HG03159 (cell line): Measurements from ENCODE around the gene CDC14A.
"Not testable (repeated sequence)": the region's sequence is repeated elsewhere in the genome, so short reads cannot be mapped to it uniquely, and the experiment has no call there.

ENCODE experiments used
- ATAC-seq: cut with Tn5 transposase; IDR thresholded peaks from one replicate; pipeline ENCODE4 v1.9.1; 2021; ENCODE audit warnings: mild to moderate bottlenecking, moderate library complexity; ENCODE audit not compliant: unreplicated experiment

CDC14A gene

DNA sequence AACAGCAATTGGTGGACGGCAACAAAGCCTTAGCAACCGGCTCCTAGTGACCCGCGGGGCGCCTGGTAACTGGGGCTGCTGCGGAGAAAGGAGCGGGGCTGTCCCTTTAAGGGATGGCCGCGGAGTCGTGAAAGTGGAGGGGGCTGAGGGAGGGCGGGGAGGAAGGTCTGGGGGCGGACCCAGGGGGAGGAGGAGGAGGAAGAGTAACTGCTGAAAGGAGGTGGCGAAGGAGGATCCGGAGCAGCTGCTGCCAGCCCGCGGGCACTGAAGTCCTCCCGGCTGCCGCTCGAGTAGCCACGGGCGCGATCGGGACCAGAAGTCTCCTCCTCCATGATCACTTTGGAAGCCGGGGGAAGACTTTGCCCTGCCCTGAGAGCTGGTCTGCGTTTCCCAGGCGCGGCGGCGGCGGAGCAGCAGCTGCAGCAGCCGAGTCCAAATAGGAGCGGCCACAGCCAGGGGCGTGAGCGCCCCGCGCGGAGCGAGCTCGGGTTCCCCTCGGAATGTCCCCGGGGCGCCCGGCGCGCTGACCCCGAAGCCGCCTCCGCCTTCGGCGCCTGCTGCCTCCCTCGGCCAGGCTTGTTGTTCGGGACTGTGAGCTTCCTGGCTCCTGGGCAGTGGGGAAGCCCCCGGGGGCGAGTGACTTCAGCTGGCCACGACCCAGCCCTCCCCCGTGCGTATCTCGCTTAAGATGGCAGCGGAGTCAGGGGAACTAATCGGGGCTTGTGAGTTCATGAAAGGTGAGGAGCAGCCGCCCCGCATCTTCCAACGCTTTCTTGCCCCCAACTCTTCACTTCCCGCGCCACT is at the start of gene CDC14A:
CDC14A (plus strand) TSS at position 240 of the 804 bp plus-strand sequence; CDS start at position 689, 449 bp downstream.
- ATAC-seq, result peak; percentile 63

GRCh38 chr1:100302739-100303138 is 49.6 kb upstream of the CDC14A start:
- no peak for ATAC-seq

DNA sequence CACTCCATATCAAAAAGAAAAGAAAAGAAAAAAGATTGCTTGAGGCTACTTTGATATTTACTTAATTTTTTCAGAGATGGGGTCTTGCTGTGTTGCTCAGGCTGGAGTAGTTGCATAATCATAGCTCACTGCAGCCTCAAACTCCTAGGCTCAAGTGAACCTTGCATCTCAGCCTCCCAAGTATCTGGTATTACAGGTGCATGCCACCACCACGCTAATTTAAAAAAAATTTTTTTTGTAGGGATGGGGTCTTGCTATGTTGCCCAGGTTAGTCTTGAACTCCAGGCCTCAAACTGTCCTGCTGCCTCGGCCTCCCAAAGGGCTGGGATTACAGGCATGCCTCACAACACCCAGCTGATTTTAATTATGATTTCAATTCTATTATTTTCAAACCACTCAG is 48.1 kb upstream of the CDC14A start:
- ATAC-seq, result no peak

GRCh38 chr1:100304921-100305320 is 47.4 kb upstream of the CDC14A start:
- ATAC-seq, result no peak

- ATAC-seq, result no peak
Observed at GRCh38 chr1:100305954-100306353, 46.4 kb upstream of the CDC14A start.

DNA sequence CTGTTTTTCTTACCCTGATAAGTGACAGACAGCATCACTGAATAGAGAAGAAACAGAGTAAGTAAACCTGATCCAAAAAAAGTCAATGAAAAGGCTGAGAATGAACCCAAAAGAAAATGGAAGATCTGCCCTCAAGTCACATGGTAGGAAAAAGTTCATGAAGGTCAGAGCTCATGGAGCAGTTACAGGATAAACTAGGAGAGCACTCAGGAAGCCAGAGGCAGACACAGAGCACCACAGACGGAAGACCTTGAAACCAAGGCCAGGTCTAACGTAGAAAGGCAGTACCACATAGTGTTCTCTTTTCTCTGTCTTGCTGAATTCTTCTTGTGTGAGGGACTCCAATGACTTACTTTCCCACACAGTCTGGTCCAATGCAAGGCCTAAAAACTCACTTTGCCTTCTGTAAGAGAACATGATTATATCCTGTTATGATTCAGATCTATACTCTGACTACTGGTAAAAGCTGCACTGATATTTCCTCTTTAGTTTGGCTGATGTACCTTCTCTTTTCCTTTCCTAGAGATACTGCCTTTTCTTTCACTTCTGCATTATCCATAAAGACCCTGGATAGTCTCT is 45.5 kb upstream of the CDC14A start:
- ATAC-seq, result no peak

GRCh38 chr1:100308777-100309176 is 43.5 kb upstream of the CDC14A start:
- no peak for ATAC-seq

DNA sequence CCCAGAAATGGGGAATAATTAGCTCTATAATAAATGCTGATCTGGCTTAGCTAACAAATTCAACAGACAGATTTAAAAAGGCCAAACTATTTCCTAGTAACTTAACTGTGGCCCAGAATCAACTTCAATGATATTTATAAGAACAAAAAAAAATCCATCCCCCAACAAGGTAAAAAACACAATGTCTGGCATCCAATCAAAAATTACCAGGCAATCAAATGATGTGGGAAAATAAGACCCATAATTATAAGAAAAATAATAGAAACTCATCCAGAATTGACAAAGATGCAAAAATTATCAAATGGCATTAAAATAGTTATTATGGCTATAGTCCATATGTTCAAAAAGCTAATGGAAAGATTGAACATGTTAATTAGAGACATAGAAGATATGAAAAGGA is 42.4 kb upstream of the CDC14A start:
- ATAC-seq, result no peak

DNA sequence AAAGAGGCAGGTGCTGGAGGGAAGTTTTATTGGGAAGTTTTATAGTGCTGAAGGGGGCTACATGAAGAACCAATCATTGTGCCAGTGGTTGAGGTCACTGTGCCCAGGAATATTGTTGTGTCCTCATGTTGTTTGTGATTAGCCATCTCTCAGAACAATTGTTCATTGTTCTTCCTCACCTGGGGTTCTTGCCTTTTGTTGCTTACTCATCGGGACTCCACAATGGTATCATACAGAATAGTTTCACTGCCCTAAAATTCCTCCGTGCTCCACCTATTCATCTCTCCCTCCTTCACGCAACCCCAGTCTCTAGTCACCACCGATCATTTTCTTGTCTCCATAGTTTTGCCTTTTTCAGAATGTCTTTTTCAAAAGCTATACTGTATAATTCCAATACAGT is 38.9 kb upstream of the CDC14A start:
- no peak for ATAC-seq

GRCh38 chr1:100316622-100317021 is 35.7 kb upstream of the CDC14A start:
- ATAC-seq, result no peak

GRCh38 chr1:100320311-100321099 is 31.8 kb upstream of the CDC14A start:
- ATAC-seq, result no peak

DNA sequence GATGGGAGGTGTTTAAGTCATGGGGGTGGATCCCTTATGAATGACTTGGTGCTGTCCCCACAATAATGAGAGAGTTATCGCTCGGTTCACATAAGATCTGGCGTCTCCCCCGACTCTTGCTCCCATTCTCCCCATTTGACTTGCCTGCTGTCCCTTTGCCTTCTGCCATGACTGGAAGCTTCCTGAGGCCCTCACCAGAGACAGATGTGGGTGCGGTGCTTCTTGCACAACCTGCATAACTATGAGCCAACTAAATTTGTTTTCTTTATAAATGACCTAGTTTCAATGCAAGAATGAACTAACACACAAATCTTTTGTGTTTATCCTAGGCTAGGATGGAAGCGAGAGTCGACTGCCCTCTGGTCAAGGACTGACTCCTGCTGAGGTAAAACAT is 31.2 kb upstream of the CDC14A start:
- no peak for ATAC-seq

GRCh38 chr1:100321506-100321905 is 30.8 kb upstream of the CDC14A start:
- ATAC-seq, result no peak

DNA sequence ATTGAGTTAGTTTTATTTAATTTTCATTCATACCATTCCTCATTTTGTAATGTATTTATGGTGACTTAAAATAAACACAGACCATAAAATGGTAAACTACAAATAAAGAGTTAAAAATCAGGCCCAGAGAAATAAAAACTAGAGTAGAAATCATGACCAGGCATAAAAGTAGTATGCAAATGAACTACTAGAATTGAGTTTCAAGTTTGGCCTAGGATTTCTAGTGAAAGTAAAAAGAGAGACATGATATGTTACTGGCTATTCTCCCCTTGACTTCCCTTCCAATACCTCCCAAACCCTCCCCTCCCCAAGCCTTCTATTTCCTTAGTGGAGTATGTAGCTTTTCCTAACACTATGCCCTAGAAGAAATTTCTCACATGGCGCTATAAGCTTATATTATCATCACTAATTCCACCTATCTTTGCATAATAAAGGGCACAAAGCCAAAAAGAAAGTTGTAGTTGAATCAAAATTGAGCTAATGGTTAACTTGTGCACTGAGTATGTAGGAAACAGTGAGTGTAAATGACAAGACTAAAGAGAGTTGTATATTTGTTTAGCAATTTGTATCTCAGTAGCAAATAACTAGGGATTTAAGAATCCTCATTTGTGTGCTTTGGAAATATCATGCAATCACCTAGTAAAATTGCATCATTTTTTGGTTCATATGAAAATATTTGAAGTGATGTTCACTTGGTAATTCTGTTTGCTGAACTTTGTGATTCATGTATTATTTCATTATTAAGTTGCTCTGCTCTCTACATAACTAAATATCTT is 29.7 kb upstream of the CDC14A start:
- ATAC-seq, result peak; percentile 64

DNA sequence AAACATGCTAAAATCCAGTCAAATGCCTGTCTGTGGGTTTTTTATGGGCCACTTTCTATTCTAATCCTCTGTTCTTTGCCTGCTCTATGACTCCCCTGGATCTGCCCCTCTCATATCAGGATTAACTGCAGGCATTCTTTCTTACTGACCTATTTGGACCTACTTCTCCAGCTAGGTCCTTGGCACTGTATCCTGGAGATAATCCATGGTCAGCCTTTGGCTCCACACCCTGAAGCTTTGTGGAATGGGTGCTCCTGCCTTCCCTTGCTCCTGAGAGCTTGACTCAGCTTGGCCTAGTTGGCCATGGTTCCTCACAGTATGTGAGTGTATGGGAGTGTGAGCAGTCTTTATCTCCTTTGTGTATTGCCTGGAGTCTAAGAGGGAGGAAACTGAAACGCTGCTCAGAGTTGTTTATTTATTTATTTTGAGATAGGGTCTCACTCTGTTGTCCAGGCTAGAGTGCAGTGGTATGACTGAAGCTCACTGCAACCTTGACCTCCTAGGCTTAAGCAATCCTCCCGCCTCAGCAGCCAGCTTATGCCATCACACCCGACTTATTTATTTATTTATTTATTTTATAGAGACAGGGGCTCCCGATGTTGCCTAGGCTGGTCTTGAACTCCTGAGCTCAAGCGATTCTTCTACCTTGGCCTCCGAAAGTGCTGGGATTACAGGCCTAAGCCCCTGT is 28.7 kb upstream of the CDC14A start:
- no peak for ATAC-seq

GRCh38 chr1:100325415-100326324 is 26.6 kb upstream of the CDC14A start:
- ATAC-seq, result no peak

- not testable (repeated sequence) for ATAC-seq
Observed at GRCh38 chr1:100326325-100326670, 26.0 kb upstream of the CDC14A start.

GRCh38 chr1:100328133-100328532 is 24.2 kb upstream of the CDC14A start:
- ATAC-seq, result no peak

GRCh38 chr1:100331146-100331545 is 21.2 kb upstream of the CDC14A start:
- not testable (repeated sequence) for ATAC-seq
